Mesenchymal stem cell (in vitro differentiated cells and primary cell): ENCODE measurements around the gene HAUS5.
"Not testable (repeated sequence)": the region's sequence is repeated elsewhere in the genome, so short reads cannot be mapped to it uniquely, and the experiment has no call there.

Experiments used
- DNase-seq: peaks from one replicate; pipeline ENCODE4 v3.0.0-alpha.2; 2013
- H2AFZ ChIP-seq: one replicate; pipeline ENCODE4 v1.6.1; 2013; ENCODE audit warnings: low read depth, mild to moderate bottlenecking, control low read depth, inconsistent platforms, low read length, moderate library complexity
- H2AK5ac ChIP-seq: 2 replicates; pipeline ENCODE4 v1.6.1; 2013; ENCODE audit warnings: low read length, moderate library complexity, mild to moderate bottlenecking, inconsistent platforms; ENCODE audit not compliant: severe bottlenecking
- H2BK120ac ChIP-seq: one replicate; pipeline ENCODE4 v1.6.1; 2013; ENCODE audit warnings: low read depth, mild to moderate bottlenecking, inconsistent platforms, low read length, moderate library complexity
- H2BK12ac ChIP-seq, 2 experiments: one replicate each; pipeline ENCODE4 v1.6.1; 2013; ENCODE audit warnings: inconsistent platforms in 2 of 2, low read length in 2 of 2, mild to moderate bottlenecking in 2 of 2, moderate library complexity in 2 of 2, control low read depth in 1 of 2
- H2BK15ac ChIP-seq: one replicate; pipeline ENCODE4 v1.6.1; 2013; ENCODE audit warnings: mild to moderate bottlenecking, low read depth, inconsistent platforms; ENCODE audit not compliant: poor library complexity, severe bottlenecking
- H2BK5ac ChIP-seq: 2 replicates; pipeline ENCODE4 v1.6.1; 2013; ENCODE audit warnings: low read depth, mild to moderate bottlenecking, low read length, control low read depth, inconsistent platforms; ENCODE audit not compliant: poor library complexity, severe bottlenecking
- H3K14ac ChIP-seq, 2 experiments: one replicate each; pipeline ENCODE4 v1.6.1; 2013; ENCODE audit warnings: inconsistent platforms in 2 of 2, low read length in 2 of 2, control low read depth in 1 of 2, mild to moderate bottlenecking in 1 of 2, moderate library complexity in 1 of 2
- H3K18ac ChIP-seq, 2 experiments: one replicate each; pipeline ENCODE4 v1.6.1; 2013; ENCODE audit warnings: inconsistent platforms in 2 of 2, low read length in 2 of 2, control low read depth in 1 of 2, low read depth in 1 of 2, mild to moderate bottlenecking in 1 of 2
- H3K23ac ChIP-seq, 2 experiments: one replicate each; pipeline ENCODE4 v1.6.1; 2013; ENCODE audit warnings: inconsistent platforms in 2 of 2, low read length in 2 of 2, mild to moderate bottlenecking in 2 of 2, moderate library complexity in 2 of 2, control low read depth in 1 of 2
- H3K27ac ChIP-seq: 2 replicates; pipeline ENCODE4 v1.5.1; 2013; ENCODE audit warnings: mild to moderate bottlenecking, moderate library complexity, low read length, control low read depth, inconsistent platforms; ENCODE audit not compliant: poor library complexity, severe bottlenecking
- H3K27me3 ChIP-seq, 2 experiments: 2 replicates each; pipeline versions ENCODE4 v1.6.1 to v1.7.0; 2013; ENCODE audit warnings: low read length in 2 of 2, mild to moderate bottlenecking in 2 of 2, moderate library complexity in 2 of 2, control low read depth in 1 of 2, inconsistent platforms in 1 of 2; ENCODE audit not compliant: control insufficient read depth in 1 of 2, insufficient read depth in 1 of 2
- H3K36me3 ChIP-seq, 2 experiments: 2 replicates each; pipeline versions ENCODE4 v1.6.1 to v1.7.0; 2013; ENCODE audit warnings: low read length in 2 of 2, control low read depth in 1 of 2, inconsistent platforms in 1 of 2, low read depth in 1 of 2, mild to moderate bottlenecking in 1 of 2; ENCODE audit not compliant: insufficient read depth in 2 of 2, control insufficient read depth in 1 of 2
- H3K4ac ChIP-seq, 2 experiments: one replicate each; pipeline ENCODE4 v1.6.1; 2013; ENCODE audit warnings: inconsistent platforms in 2 of 2, low read length in 2 of 2, mild to moderate bottlenecking in 2 of 2, moderate library complexity in 2 of 2, control low read depth in 1 of 2, low read depth in 1 of 2
- H3K4me1 ChIP-seq: 2 replicates; pipeline ENCODE4 v1.6.1; 2013; ENCODE audit warnings: low read depth, low read length, control low read depth; ENCODE audit not compliant: control insufficient read depth, insufficient read depth
- H3K4me2 ChIP-seq: 2 replicates; pipeline ENCODE4 v1.6.1; 2013; ENCODE audit warnings: low read length, mild to moderate bottlenecking, inconsistent platforms; ENCODE audit not compliant: poor library complexity, severe bottlenecking
- H3K4me3 ChIP-seq, 2 experiments: 2 replicates each; pipeline versions ENCODE4 v1.5.1 to v1.7.0; 2013; ENCODE audit warnings: low read length in 2 of 2, mild to moderate bottlenecking in 2 of 2, control low read depth in 1 of 2, low read depth in 1 of 2; ENCODE audit not compliant: insufficient read depth in 1 of 2
- H3K79me1 ChIP-seq: replicated peaks from 2 replicates; pipeline ENCODE4 v1.6.1; 2013; ENCODE audit warnings: mild to moderate bottlenecking, control low read depth, low read length, inconsistent platforms; ENCODE audit not compliant: poor library complexity, severe bottlenecking
- H3K9ac ChIP-seq: 2 replicates; pipeline ENCODE4 v1.7.0; 2013; ENCODE audit warnings: mild to moderate bottlenecking, low read length, moderate library complexity
- H3K9me3 ChIP-seq: 2 replicates; pipeline ENCODE4 v1.7.0; 2013; ENCODE audit warnings: mild to moderate bottlenecking, low read length; ENCODE audit not compliant: control insufficient read depth
- H4K8ac ChIP-seq: one replicate; pipeline ENCODE4 v1.6.1; 2013; ENCODE audit warnings: inconsistent platforms, mild to moderate bottlenecking, low read length, moderate library complexity
- H4K91ac ChIP-seq: one replicate; pipeline ENCODE4 v1.6.1; 2013; ENCODE audit warnings: mild to moderate bottlenecking, low read length, inconsistent platforms
- WGBS: methylation state at CpG from one replicate; pipeline ENCODE4 v1.1.7; 2013; ENCODE audit warnings: mixed read lengths; 5-methylcytosine and 5-hydroxymethylcytosine counted together

The HAUS5 gene

GRCh38 chr19:35587321-35587720 is 25.2 kb upstream of the HAUS5 start:
- H2BK15ac ChIP-seq, result no peak overlapping the region
- no peak overlapping the region for H3K4me2 ChIP-seq
- H3K4me1 ChIP-seq, result no peaks in the 10 kb centered on the region
- H4K91ac ChIP-seq, result no peak overlapping the region
- no peak overlapping the region for H3K4ac ChIP-seq
- no peak overlapping the region for H2AFZ ChIP-seq
- H3K4me3 ChIP-seq, result no peak overlapping the region
- H3K27ac ChIP-seq, result no peak overlapping the region
- H3K18ac ChIP-seq, result no peak overlapping the region
- no peak overlapping the region for H4K8ac ChIP-seq
- no peak overlapping the region for H2AK5ac ChIP-seq
- no peak for DNase-seq
- H3K9ac ChIP-seq, result no peak overlapping the region
- H3K9me3 ChIP-seq, result no peaks in the 10 kb centered on the region
- no peak overlapping the region for H2BK120ac ChIP-seq
- H2BK5ac ChIP-seq, result no peak overlapping the region
- 33% methylated on average over 1 of the region's 1 CpG for WGBS
- H3K27me3 ChIP-seq, result peaks cover 12 to 55% of the 10 kb centered on the region in 2 experiments
- no peaks in the 10 kb centered on the region for H3K79me1 ChIP-seq
- no peak overlapping the region for H3K23ac ChIP-seq
- H2BK12ac ChIP-seq, result no peak overlapping the region
- no peaks in the 10 kb centered on the region for H3K36me3 ChIP-seq
- H3K14ac ChIP-seq, result no peak overlapping the region

DNA sequence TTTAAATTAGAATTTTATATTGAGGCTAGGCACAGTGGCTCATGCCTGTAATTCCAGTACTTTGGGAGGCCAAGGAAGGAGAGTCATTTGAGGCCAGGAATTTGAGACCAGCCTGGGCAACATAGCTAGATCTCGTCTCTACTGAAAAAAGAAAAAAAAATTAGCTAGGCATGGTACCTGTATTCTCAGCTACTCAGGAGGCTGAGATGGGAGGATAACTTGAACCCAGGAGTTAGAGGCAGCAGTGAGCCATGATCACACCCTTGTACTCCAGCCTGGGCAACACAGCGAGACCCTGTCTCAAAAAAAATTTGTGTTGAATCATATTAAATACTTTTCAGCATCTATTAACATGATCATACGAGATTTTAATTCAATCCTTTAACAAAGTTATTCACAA is 21.7 kb upstream of the HAUS5 start:
- no peak overlapping the region for H2AK5ac ChIP-seq
- H3K23ac ChIP-seq, result no peak overlapping the region
- no peaks in the 10 kb centered on the region for H3K36me3 ChIP-seq
- H4K8ac ChIP-seq, result no peak overlapping the region
- no peak overlapping the region for H3K9ac ChIP-seq
- no peaks in the 10 kb centered on the region for H3K9me3 ChIP-seq
- H3K4me3 ChIP-seq, result no peak overlapping the region
- no peak for DNase-seq
- no peak overlapping the region for H2BK15ac ChIP-seq
- H3K4me1 ChIP-seq, result no peaks in the 10 kb centered on the region
- no peak overlapping the region for H2BK120ac ChIP-seq
- WGBS, result 95% methylated on average over 1 of the region's 3 CpGs
- no peak overlapping the region for H3K4ac ChIP-seq
- no peak overlapping the region for H2BK5ac ChIP-seq
- no peak overlapping the region for H3K14ac ChIP-seq
- H3K27ac ChIP-seq, result no peak overlapping the region
- no peak overlapping the region for H2AFZ ChIP-seq
- no peak overlapping the region for H4K91ac ChIP-seq
- no peak overlapping the region for H3K4me2 ChIP-seq
- no peak overlapping the region for H2BK12ac ChIP-seq
- peaks cover 0 to 36% of the 10 kb centered on the region in 2 experiments for H3K27me3 ChIP-seq
- no peaks in the 10 kb centered on the region for H3K79me1 ChIP-seq
- no peak overlapping the region for H3K18ac ChIP-seq

DNA sequence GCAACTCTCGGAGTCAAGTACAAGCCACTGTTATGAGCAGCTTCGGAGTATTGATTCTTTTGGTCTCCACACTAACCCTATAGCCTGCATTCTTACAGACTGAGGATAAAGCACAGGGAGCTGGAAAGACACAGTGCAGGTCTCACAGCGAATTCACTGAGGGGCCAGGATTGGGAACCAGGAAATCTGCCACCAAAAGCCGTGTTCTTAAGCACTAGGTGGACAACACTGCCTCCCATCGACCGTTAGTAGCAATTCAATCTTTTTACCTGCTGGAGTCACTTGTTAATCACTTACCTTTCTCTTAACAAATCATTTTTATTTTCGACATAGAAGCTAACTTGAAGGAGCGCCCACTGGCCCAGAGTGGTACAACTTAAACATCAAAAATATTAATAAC is 20.3 kb upstream of the HAUS5 start:
- no peak overlapping the region for H2BK5ac ChIP-seq
- H3K4me2 ChIP-seq, result no peak overlapping the region
- H3K9ac ChIP-seq, result no peak overlapping the region
- H4K8ac ChIP-seq, result no peak overlapping the region
- H3K27ac ChIP-seq, result no peak overlapping the region
- H3K27me3 ChIP-seq, result peaks cover 0 to 33% of the 10 kb centered on the region in 2 experiments
- H3K79me1 ChIP-seq, result no peaks in the 10 kb centered on the region
- H2BK15ac ChIP-seq, result no peak overlapping the region
- no peak overlapping the region for H4K91ac ChIP-seq
- H2BK120ac ChIP-seq, result no peak overlapping the region
- H2AK5ac ChIP-seq, result no peak overlapping the region
- no peaks in the 10 kb centered on the region for H3K9me3 ChIP-seq
- no peaks in the 10 kb centered on the region for H3K4me1 ChIP-seq
- WGBS, result 30% methylated on average over 8 of the region's 8 CpGs
- no peak overlapping the region for H3K23ac ChIP-seq
- H2BK12ac ChIP-seq, result no peak overlapping the region
- H2AFZ ChIP-seq, result no peak overlapping the region
- no peak overlapping the region for H3K4ac ChIP-seq
- H3K4me3 ChIP-seq, result no peak overlapping the region
- H3K18ac ChIP-seq, result no peak overlapping the region
- H3K36me3 ChIP-seq, result no peaks in the 10 kb centered on the region
- peak; percentile 24 for DNase-seq
- H3K14ac ChIP-seq, result no peak overlapping the region

DNA sequence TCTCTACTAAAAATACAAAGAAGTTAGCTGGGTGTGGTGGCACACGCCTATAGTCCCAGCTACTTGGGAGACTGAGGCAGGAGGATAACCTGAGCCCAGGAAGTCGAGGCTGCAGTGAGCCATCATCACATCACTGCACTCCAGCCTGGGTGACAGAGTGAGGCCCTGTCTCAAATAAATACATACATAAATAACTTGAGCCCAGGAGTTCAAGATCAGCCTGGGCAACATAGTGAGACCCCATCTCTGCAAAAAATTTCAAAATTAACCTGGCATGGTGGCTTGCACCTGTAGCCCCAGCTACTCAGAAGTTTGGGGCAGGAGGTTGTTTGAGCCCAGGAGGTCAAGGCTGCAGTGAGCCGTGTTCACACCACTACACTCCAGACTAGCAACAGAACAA is 17.5 kb upstream of the HAUS5 start:
- H3K14ac ChIP-seq, H2BK5ac ChIP-seq, H3K4me2 ChIP-seq, H3K9ac ChIP-seq, H3K9me3 ChIP-seq, H3K27ac ChIP-seq, H2AFZ ChIP-seq, H3K23ac ChIP-seq, H4K8ac ChIP-seq, H2AK5ac ChIP-seq, H3K4ac ChIP-seq, H3K79me1 ChIP-seq, H3K4me3 ChIP-seq, H2BK12ac ChIP-seq, H4K91ac ChIP-seq, H2BK120ac ChIP-seq, H3K4me1 ChIP-seq, H2BK15ac ChIP-seq, H3K18ac ChIP-seq, DNase-seq, H3K36me3 ChIP-seq: not testable (repeated sequence)
- H3K27me3 ChIP-seq, result peaks cover 0 to 13% of the 10 kb centered on the region in 2 experiments
- WGBS, result 61% methylated on average over 3 of the region's 3 CpGs
